Right lobe of liver (tissue), 6 donors: ENCODE data around the gene ACTRT2. TPM values are rescaled to one million over a fixed set of nuclear protein-coding genes. Genes with fewer than 3 reads are reported as not detected.

Experiments
- ATAC-seq, 4 donors: fragments of 200-7000 bp; cut with Tn5 transposase; one replicate each; pipeline ENCODE4 v1.9.1; 2020; ENCODE audit warnings: mild to moderate bottlenecking in 4 of 4, moderate library complexity in 4 of 4
- DNase-seq, 3 donors: peaks; one replicate each; pipeline ENCODE4 v3.0.0-alpha.2; 2020
- H3K27ac ChIP-seq, 3 donors: fragments of 200-600 bp; one replicate each; pipeline ENCODE4 v1.8.0; 2022
- H3K27me3 ChIP-seq, 2 donors: fragments of 200-600 bp; one replicate each; pipeline ENCODE4 v1.8.0; 2022
- H3K36me3 ChIP-seq, 4 donors: fragments of 200-600 bp; sonication (generic) in 1 of 4; one replicate each; pipeline versions ENCODE4 v1.5.1 to v1.8.0; 2017 to 2022; ENCODE audit warnings: control low read depth in 1 of 4
- H3K4me1 ChIP-seq, 4 donors: fragments of 200-600 bp; sonication (generic) in 1 of 4; one replicate each; pipeline versions ENCODE4 v1.5.1 to v1.8.0; 2017 to 2022; ENCODE audit warnings: control low read depth in 1 of 4
- H3K4me3 ChIP-seq, 3 donors: fragments of 200-600 bp; one replicate each; pipeline ENCODE4 v1.8.0; 2022
- H3K9me3 ChIP-seq, 4 donors: fragments of 200-600 bp; sonication (generic) in 1 of 4; one replicate each; pipeline versions ENCODE4 v1.5.1 to v1.8.0; 2017 to 2022; ENCODE audit warnings: control low read depth in 1 of 4
- POLR2A ChIP-seq: fragments of 450-650 bp; IDR thresholded peaks from one replicate; pipeline ENCODE4 v1.6.1; 2017; ENCODE audit warnings: antibody characterized with exemption, mild to moderate bottlenecking
- WGBS: methylation state at CpG from one replicate; pipeline ENCODE4 v1.1.6; 2018; ENCODE audit warnings: low coverage, low lambda C conversion rate; ENCODE audit not compliant: insufficient coverage; ENCODE audit errors: missing lambda C conversion rate; 5-methylcytosine and 5-hydroxymethylcytosine counted together
- intact Hi-C, 2 donors: fragments of 100-400 bp; cut with DNase I; formaldehyde crosslinking; loops; one replicate each; pipeline versions ENCODE4 v1.11.2 to v1.14.1; 2022
- total RNA-seq, 6 experiments: library from RNA; depleted of rRNA in 2 of 6; stranded (reverse); fragments of >200 nt in 2 of 6; fragmentation: NEBNext Ultra II Directional in 3 of 6; extraction: Animal tissue kit (Norgen Biotek cat#: 25700) in 3 of 6; gene quantifications; one replicate each; pipeline versions ENCODE4 v1.1.0 to v1.2.4, GENCODE V29; 2016 to 2023
- TF ChIP-seq, protein P1 (sequence below), 4 donors: fragments of 200-600 bp in 3 of 4; fragments of 450-650 bp in 1 of 4; IDR thresholded peaks; one replicate each; pipeline versions ENCODE4 v1.5.1 to v1.8.0; 2016 to 2022; ENCODE audit warnings: antibody characterized with exemption in 4 of 4, mild to moderate bottlenecking in 2 of 4
- donor health status: DM: no; HTN: yes; CAD: no.
- donor health status: DM: no; HTN: no; CAD: no.
- donor health status: DM: no; HTN: no; CAD: no.
- donor health status: DM: no; HTN: yes; CAD: no.
- donor health status: DM: no; HTN: yes; CAD: no.

ACTRT2 gene
- total RNA-seq, 6 experiments from 2014 or later, result not detected

DNA sequence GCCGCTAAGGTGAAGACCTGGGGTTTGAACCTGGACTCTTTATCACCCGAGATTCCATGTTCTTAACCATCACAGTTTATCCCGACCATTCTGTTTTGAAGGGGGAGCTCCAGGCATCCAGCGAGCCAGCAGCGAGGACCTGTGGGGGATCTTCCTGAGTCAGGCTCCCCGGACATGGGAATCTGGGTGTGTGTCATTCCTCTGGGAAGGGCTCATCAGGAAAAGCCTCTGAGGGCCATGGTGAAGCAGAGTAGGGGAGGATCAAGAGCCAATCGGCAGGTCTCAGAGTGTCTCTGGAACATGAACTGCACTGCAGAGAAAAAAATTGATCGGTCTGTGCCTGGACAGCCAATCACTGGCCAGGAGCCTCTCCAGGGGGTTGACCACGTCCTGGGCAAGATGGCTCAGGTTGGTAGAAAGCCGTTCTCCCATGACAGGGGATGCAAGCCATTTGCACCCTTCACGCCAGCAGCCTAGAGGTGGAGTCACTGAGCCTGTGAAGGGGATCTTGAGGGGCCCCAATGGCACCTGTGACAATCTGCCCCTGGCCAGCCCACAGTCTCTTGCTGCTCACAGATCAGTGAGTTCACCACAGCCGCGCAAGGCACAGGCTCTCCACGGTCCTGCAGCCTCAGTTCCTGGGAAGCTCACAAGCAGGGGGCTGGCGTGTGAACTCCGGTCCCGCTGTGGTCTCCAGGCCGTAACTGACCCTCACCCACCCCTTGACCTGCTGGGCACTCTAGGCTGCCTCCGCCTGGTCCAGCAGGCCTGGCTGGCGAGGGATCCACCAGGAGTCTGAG is 20.4 kb upstream of the ACTRT2 start:
- intact Hi-C loops, result no loop called here
- H3K4me1 ChIP-seq, result no peaks in the 10 kb centered on the region
- no peaks in the 10 kb centered on the region for H3K36me3 ChIP-seq
- 35% methylated on average over 10 of the region's 20 CpGs for WGBS
- DNase-seq (peak in 1 of 3 donors; percentile 30), ATAC-seq (no peak)
- no peak overlapping the region for H3K27ac ChIP-seq
- no peaks in the 10 kb centered on the region for H3K9me3 ChIP-seq
- no peaks in the 10 kb centered on the region for H3K27me3 ChIP-seq
- no peak overlapping the region for H3K4me3 ChIP-seq
- TF ChIP-seq, protein P1, sequence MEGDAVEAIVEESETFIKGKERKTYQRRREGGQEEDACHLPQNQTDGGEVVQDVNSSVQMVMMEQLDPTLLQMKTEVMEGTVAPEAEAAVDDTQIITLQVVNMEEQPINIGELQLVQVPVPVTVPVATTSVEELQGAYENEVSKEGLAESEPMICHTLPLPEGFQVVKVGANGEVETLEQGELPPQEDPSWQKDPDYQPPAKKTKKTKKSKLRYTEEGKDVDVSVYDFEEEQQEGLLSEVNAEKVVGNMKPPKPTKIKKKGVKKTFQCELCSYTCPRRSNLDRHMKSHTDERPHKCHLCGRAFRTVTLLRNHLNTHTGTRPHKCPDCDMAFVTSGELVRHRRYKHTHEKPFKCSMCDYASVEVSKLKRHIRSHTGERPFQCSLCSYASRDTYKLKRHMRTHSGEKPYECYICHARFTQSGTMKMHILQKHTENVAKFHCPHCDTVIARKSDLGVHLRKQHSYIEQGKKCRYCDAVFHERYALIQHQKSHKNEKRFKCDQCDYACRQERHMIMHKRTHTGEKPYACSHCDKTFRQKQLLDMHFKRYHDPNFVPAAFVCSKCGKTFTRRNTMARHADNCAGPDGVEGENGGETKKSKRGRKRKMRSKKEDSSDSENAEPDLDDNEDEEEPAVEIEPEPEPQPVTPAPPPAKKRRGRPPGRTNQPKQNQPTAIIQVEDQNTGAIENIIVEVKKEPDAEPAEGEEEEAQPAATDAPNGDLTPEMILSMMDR (IDR thresholded peaks at IDR 0.05), result no peak
- no peak for TF ChIP-seq POLR2A

DNA sequence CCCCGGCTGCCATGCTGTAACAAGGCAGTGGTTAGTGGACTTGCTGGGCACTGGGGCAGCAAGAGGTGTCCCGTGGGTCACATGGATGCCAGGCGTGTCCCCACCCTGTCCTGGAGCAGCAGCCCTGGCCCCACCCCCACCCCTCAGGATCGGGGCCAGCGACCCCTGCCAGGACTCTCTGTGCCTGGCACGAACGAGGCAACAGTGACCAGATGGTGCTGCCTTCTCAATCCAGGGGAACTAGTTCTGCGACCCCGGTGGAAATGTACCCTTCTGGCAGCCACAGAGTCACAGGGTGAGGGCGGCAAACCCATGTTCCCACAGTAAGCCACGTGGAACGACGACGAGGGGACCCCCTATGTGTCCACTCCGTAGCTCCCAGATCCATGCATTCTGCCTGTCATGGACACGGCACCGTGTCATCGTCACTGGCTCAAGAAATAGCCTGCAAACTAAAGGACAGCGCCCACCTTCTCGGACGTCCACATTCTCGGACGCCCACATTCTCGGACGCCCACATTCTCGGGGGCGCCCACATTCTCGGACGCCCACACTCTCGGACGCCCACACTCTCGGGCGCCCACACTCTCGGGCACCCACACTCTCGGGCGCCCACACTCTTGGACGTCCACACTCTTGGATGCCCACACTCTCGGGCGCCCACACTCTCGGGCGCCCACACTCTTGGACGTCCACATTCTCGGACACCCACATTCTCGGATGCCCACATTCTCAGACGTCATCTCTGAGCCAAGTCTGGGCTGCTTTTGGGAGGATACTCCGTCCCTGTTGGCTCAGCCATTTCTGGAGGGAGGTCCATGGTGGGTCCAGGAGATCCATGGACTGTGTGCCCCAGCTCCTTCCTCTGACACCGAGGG is 19.6 kb upstream of the ACTRT2 start:
- 82% methylated on average over 17 of the region's 47 CpGs for WGBS

GRCh38 chr1:3002349-3003038 is 18.8 kb upstream of the ACTRT2 start:
- Histone ChIP-seq H3K27ac (no peak overlapping the region), H3K4me1 (no peaks in the 10 kb centered on the region), H3K27me3 (no peaks in the 10 kb centered on the region), H3K36me3 (no peaks in the 10 kb centered on the region), H3K9me3 (no peaks in the 10 kb centered on the region), H3K4me3 (no peak overlapping the region)
- TF ChIP-seq POLR2A, result no peak
- TF ChIP-seq, protein P1 (IDR thresholded peaks at IDR 0.05), result no peak
- WGBS, result 63% methylated on average over 1 of the region's 23 CpGs
- DNase-seq (peak in 2 of 3 donors; percentile 11 to 23), ATAC-seq (no peak)
- intact Hi-C loops, result no loop called here

More for the DNA sequence above, 19.6 kb upstream of the ACTRT2 start:
- Histone ChIP-seq H3K36me3 (no peaks in the 10 kb centered on the region), H3K9me3 (no peaks in the 10 kb centered on the region), H3K4me3 (no peak overlapping the region), H3K27ac (no peak overlapping the region), H3K4me1 (no peaks in the 10 kb centered on the region), H3K27me3 (no peaks in the 10 kb centered on the region)
- TF ChIP-seq, protein P1 (IDR thresholded peaks at IDR 0.05), result no peak
- TF ChIP-seq POLR2A, result no peak
- ATAC-seq (no peak), DNase-seq (peak in 1 of 3 donors; percentile 24)
- intact Hi-C loops, result no loop called here

GRCh38 chr1:3003039-3003940 is 18.0 kb upstream of the ACTRT2 start:
- ATAC-seq (no peak), DNase-seq (peak in 2 of 3 donors; percentile 39 to 48)
- intact Hi-C loops, result no loop called here
- Histone ChIP-seq H3K9me3 (no peaks in the 10 kb centered on the region), H3K27ac (no peak overlapping the region), H3K4me3 (no peak overlapping the region), H3K27me3 (no peaks in the 10 kb centered on the region), H3K4me1 (no peaks in the 10 kb centered on the region), H3K36me3 (no peaks in the 10 kb centered on the region)
- WGBS, result 46% methylated on average over 11 of the region's 32 CpGs
- TF ChIP-seq, protein P1 (IDR thresholded peaks at IDR 0.05), result no peak
- no peak for TF ChIP-seq POLR2A
